HepG2 (cell line): ENCODE results near the gene EHD1. TPM values are rescaled to one million over a fixed set of nuclear protein-coding genes. Genes with fewer than 3 reads are reported as not detected.

ENCODE experiments used
- ARNT2 ChIP-seq: sonication (generic); formaldehyde crosslinking; IDR thresholded peaks from 2 replicates; pipeline ENCODE4 v1.8.0; 2022; ENCODE audit warnings: mild to moderate bottlenecking, low read depth, missing genetic modification reagents, moderate library complexity
- CC2D1A ChIP-seq: sonication (generic); formaldehyde crosslinking; IDR thresholded peaks from 2 replicates; pipeline ENCODE4 v1.8.1; 2023; ENCODE audit warnings: mild to moderate bottlenecking, missing genetic modification reagents
- CCDC6 ChIP-seq: sonication (generic); formaldehyde crosslinking; IDR thresholded peaks from 2 replicates; pipeline ENCODE4 v1.8.1; 2022; ENCODE audit warnings: mild to moderate bottlenecking, missing genetic modification reagents, moderate library complexity
- EED ChIP-seq: sonication (generic); formaldehyde crosslinking; IDR thresholded peaks from 2 replicates; pipeline ENCODE4 v1.5.0; 2020; ENCODE audit warnings: mild to moderate bottlenecking, missing genetic modification reagents
- HDAC6 ChIP-seq: fragments of 200-600 bp; sonication (generic); IDR thresholded peaks from 2 replicates; pipeline ENCODE4 v1.7.0; 2017; ENCODE audit warnings: mild to moderate bottlenecking, antibody characterized with exemption, low read length, low read depth
- HMGXB3 ChIP-seq: sonication (generic); formaldehyde crosslinking; IDR thresholded peaks from 2 replicates; pipeline ENCODE4 v1.4.0; 2020; ENCODE audit warnings: missing genetic modification reagents, borderline replicate concordance
- HOXA5 ChIP-seq: sonication (generic); formaldehyde crosslinking; IDR thresholded peaks from 2 replicates; pipeline ENCODE4 v1.4.0; 2020; ENCODE audit warnings: missing genetic modification reagents
- JARID2 ChIP-seq: sonication (generic); formaldehyde crosslinking; IDR thresholded peaks from 2 replicates; pipeline ENCODE4 v1.8.1; 2023; ENCODE audit warnings: missing genetic modification reagents, inconsistent platforms; ENCODE audit not compliant: insufficient replicate concordance
- KLF13 ChIP-seq: sonication (generic); formaldehyde crosslinking; IDR thresholded peaks from 2 replicates; pipeline ENCODE4 v1.4.0; 2020; ENCODE audit warnings: mild to moderate bottlenecking, missing genetic modification reagents
- LCORL ChIP-seq, 2 experiments: fragments of 450-650 bp in 1 of 2; sonication (generic) in 1 of 2; formaldehyde crosslinking in 1 of 2; IDR thresholded peaks; 2 replicates each; pipeline versions ENCODE4 v1.5.0 to v1.6.1; 2017 to 2020; ENCODE audit warnings: antibody characterized with exemption in 1 of 2, missing genetic modification reagents in 1 of 2
- NFYC ChIP-seq: IDR thresholded peaks from 2 replicates; pipeline ENCODE4 v1.6.1; 2016; ENCODE audit warnings: missing genetic modification reagents, missing compliant biosample characterization
- POLR2AphosphoS2 ChIP-seq: IDR thresholded peaks from 2 replicates; pipeline ENCODE4 v1.6.1; 2011; ENCODE audit warnings: low read depth, low read length, improper control_type of control experiment
- RFXANK ChIP-seq: IDR thresholded peaks from 2 replicates; pipeline ENCODE4 v1.6.1; 2016
- UBTF ChIP-seq: sonication (generic); formaldehyde crosslinking; IDR thresholded peaks from 2 replicates; pipeline ENCODE4 v1.4.0; 2020; ENCODE audit warnings: mild to moderate bottlenecking, missing genetic modification reagents
- YEATS2 ChIP-seq: sonication (generic); formaldehyde crosslinking; IDR thresholded peaks from 2 replicates; pipeline ENCODE4 v1.4.0; 2020; ENCODE audit warnings: missing genetic modification reagents, borderline replicate concordance
- ZBTB1 ChIP-seq: sonication (generic); formaldehyde crosslinking; IDR thresholded peaks from 2 replicates; pipeline ENCODE4 v1.4.0; 2020; ENCODE audit warnings: missing genetic modification reagents, borderline replicate concordance
- ZBTB7A ChIP-seq: sonication (generic); formaldehyde crosslinking; IDR thresholded peaks from 2 replicates; pipeline ENCODE4 v1.8.0; 2022; ENCODE audit warnings: mild to moderate bottlenecking, missing genetic modification reagents
- ZNF24 ChIP-seq: fragments of 450-650 bp; IDR thresholded peaks from 2 replicates; pipeline ENCODE4 v1.6.1; 2017; ENCODE audit warnings: antibody characterized with exemption, mild to moderate bottlenecking
- ZNF292 ChIP-seq: sonication (generic); formaldehyde crosslinking; IDR thresholded peaks from 2 replicates; pipeline ENCODE4 v1.8.1; 2022; ENCODE audit warnings: mild to moderate bottlenecking, low read depth, missing genetic modification reagents, borderline replicate concordance
- ZNF713 ChIP-seq: sonication (generic); formaldehyde crosslinking; IDR thresholded peaks from 2 replicates; pipeline ENCODE4 v1.4.0; 2020; ENCODE audit warnings: mild to moderate bottlenecking, missing genetic modification reagents
- ZNF724P ChIP-seq: sonication (generic); formaldehyde crosslinking; IDR thresholded peaks from 2 replicates; pipeline ENCODE4 v1.8.0; 2022; ENCODE audit warnings: missing genetic modification reagents, borderline replicate concordance
- polyA plus RNA-seq, 8 experiments: library from polyadenylated mRNA; depleted of rRNA in 3 of 8; stranded (reverse) in 7 of 8; unstranded in 1 of 8; fragments of >200 nt; fragmentation: Illumina TruSeq in 4 of 8; extraction: Trizol in 4 of 8; gene quantifications; 2 replicates each; pipeline versions ENCODE4 v1.2.1 to v1.2.3, GENCODE V29; 2011 to 2016; ENCODE audit warnings: low read depth in 4 of 8, missing spikeins in 1 of 8, mixed read lengths in 1 of 8; ENCODE audit not compliant: insufficient read depth in 1 of 8
- total RNA-seq, 5 experiments: library from RNA; depleted of rRNA; stranded (reverse); fragments of >200 nt; fragmentation: Illumina TruSeq; extraction: Trizol; gene quantifications; 2 replicates each; pipeline ENCODE4 v1.2.3, GENCODE V29; 2016; ENCODE audit warnings: low read depth in 1 of 5
- TF ChIP-seq, protein P1 (sequence below): IDR thresholded peaks from 2 replicates; pipeline ENCODE4 v1.6.1; 2018; ENCODE audit warnings: missing genetic modification reagents
- TF ChIP-seq, protein P2 (sequence below): sonication (generic); formaldehyde crosslinking; IDR thresholded peaks from 2 replicates; pipeline ENCODE4 v1.4.0; 2020; ENCODE audit warnings: missing genetic modification reagents

Gene EHD1
- total and polyA plus RNA-seq, 2 of the 13 experiments (the other 11 are each of a cell fraction or from before 2014, with no cell fraction given): 23.6 to 26.6 TPM

GRCh38 chr11:64878223-64878493 lies 263 bp downstream of the EHD1 start (continued):
- TF ChIP-seq ZNF724P (CRISPR knock-in tag): no peak
- no peak for TF ChIP-seq JARID2
- TF ChIP-seq YEATS2: no peak
- no peak for TF ChIP-seq ZNF24
- TF ChIP-seq NFYC: no peak
- TF ChIP-seq CCDC6 (CRISPR knock-in tag): peak; percentile 74; the same call in 1 of the 2 replicates
- TF ChIP-seq, protein P1, sequence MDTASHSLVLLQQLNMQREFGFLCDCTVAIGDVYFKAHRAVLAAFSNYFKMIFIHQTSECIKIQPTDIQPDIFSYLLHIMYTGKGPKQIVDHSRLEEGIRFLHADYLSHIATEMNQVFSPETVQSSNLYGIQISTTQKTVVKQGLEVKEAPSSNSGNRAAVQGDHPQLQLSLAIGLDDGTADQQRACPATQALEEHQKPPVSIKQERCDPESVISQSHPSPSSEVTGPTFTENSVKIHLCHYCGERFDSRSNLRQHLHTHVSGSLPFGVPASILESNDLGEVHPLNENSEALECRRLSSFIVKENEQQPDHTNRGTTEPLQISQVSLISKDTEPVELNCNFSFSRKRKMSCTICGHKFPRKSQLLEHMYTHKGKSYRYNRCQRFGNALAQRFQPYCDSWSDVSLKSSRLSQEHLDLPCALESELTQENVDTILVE (CRISPR knock-in tag): no peak
- TF ChIP-seq LCORL (IDR thresholded peaks at IDR 0.05): no peak
- no peak for TF ChIP-seq LCORL (CRISPR knock-in tag; IDR thresholded peaks at IDR 0.05)
- TF ChIP-seq HDAC6: no peak
- TF ChIP-seq RFXANK (CRISPR knock-in tag): no peak
- no peak; the same call in 1 of the 2 replicates for TF ChIP-seq ARNT2
- TF ChIP-seq, protein P2, sequence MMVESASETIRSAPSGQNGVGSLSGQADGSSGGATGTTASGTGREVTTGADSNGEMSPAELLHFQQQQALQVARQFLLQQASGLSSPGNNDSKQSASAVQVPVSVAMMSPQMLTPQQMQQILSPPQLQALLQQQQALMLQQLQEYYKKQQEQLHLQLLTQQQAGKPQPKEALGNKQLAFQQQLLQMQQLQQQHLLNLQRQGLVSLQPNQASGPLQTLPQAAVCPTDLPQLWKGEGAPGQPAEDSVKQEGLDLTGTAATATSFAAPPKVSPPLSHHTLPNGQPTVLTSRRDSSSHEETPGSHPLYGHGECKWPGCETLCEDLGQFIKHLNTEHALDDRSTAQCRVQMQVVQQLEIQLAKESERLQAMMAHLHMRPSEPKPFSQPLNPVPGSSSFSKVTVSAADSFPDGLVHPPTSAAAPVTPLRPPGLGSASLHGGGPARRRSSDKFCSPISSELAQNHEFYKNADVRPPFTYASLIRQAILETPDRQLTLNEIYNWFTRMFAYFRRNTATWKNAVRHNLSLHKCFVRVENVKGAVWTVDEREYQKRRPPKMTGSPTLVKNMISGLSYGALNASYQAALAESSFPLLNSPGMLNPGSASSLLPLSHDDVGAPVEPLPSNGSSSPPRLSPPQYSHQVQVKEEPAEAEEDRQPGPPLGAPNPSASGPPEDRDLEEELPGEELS (CRISPR knock-in tag): no peak
- TF ChIP-seq ZNF713 (CRISPR knock-in tag): 0 out of 2 replicates have a peak, but pooled peaks have one; percentile 60
- no peak for TF ChIP-seq CC2D1A (CRISPR knock-in tag)
- no peak for TF ChIP-seq HOXA5
- no peak for TF ChIP-seq UBTF
- TF ChIP-seq ZBTB1: no peak
- TF ChIP-seq ZNF292: no peak
- TF ChIP-seq POLR2AphosphoS2: no peak
- no peak for TF ChIP-seq HMGXB3 (CRISPR knock-in tag)
- TF ChIP-seq EED: peak; percentile 64; the same call in 1 of the 2 replicates
- TF ChIP-seq KLF13 (CRISPR knock-in tag): no peak
- peak; percentile 62; the same call in 1 of the 2 replicates for TF ChIP-seq ZBTB7A (CRISPR knock-in tag)
